HG03457 (cell line): ENCODE results near the gene DMAP1.

ENCODE experiments used
- ATAC-seq: cut with Tn5 transposase; IDR thresholded peaks from one replicate; pipeline ENCODE4 v1.9.1; 2021; ENCODE audit warnings: moderate number of reproducible peaks; ENCODE audit not compliant: unreplicated experiment

Gene DMAP1

DNA sequence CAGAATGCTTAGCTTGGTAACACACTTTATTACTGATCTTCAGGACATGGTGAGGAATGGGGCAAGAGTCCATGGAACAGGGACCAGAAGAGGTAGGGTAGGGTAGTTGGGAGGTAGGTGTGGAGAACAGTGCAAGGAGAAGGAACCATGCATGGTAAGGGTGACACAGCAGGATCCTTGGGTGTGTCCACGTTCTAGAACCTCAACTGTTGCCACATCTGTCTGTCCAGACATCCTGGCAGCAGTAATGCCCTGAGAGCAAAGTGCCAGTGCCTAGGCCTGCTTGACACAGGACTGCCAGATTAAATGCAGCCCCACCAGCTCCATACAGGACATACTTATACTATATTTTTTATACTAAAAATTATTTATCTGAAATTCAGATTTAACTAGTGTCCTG is 13.9 kb downstream of the DMAP1 start:
- ATAC-seq = no peak

DNA sequence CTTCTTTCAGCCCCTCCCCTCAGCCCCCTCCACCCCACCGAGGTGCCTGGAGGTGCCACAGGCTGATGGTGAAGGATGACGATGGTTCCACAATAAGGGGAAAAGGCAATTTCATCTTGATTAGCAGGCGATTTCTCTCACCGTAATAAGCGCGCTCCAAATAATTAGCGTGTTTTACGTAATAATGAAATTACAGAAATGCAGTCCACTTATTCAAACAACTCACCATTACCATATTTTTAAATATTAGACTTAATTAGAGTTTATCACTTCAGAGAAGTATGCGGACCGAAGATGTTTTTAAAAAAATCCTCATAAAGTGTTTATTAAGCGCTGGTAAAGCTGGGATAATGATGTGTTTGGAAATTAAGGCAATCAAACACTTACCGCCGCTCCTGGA is 14.9 kb downstream of the DMAP1 start:
- ATAC-seq = no peak

- no peak for ATAC-seq
Observed at GRCh38 chr1:44229435-44230167, 16.3 kb downstream of the DMAP1 start.

- ATAC-seq = no peak
Observed at GRCh38 chr1:44230796-44231195, 17.5 kb downstream of the DMAP1 start.

- ATAC-seq = no peak
Observed at GRCh38 chr1:44233593-44233992, 20.3 kb downstream of the DMAP1 start.

DNA sequence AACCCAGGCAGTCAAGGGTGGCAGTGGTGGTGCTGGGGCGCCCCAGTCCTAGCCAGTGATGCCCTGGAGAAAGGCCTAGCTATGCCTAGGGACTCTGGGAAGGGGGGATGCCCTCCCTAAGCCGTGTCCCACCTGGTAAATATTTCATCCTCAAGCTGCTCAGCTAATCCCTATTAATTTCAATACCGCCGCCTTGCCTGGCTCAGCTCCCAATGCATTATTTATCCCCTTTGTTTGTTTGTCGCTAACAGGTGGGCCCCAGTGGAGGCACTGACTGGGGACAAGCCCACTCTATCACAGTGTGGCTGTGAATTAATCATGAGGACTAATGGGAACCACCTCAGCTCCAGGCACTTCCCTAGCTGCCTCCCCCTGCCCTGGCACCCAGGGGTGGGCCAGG is 22.5 kb downstream of the DMAP1 start:
- no peak for ATAC-seq

- ATAC-seq = no peak
Observed at GRCh38 chr1:44236490-44237272, 23.4 kb downstream of the DMAP1 start.

GRCh38 chr1:44237721-44238457 is 24.6 kb downstream of the DMAP1 start:
- ATAC-seq = no peak

- no peak for ATAC-seq
Observed at GRCh38 chr1:44238660-44239059, 25.4 kb downstream of the DMAP1 start.

DNA sequence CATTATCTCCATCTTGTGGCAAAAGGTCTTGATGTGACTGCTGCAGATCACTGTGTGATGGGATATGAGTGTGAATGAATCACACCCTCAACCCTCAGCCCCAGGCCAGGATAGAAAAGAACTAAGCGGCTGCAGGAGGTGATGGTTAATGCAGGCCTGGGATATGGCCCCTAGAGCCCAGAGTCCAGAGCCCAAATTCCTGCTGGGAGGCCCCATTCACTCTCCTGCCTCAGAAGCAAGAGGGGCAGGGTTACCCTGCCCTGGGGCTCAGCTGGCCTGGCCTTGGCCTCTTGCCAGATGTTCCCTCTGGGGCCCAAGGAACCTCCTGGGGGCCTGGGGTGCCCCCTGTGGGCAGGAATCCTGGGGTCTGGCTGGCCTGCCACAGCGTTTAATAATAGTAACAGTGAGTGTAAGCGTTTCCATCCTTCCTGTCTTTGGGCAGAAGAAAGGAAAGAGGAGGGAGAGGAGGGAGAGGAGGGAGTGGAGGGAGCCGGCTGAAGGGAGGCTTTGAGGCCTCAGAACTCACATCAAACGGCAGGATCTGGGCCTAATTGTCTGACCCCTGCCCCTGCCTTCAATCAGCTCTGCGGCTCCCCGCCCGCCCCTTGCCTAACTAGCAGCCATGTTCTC is 26.2 kb downstream of the DMAP1 start:
- ATAC-seq = no peak

DNA sequence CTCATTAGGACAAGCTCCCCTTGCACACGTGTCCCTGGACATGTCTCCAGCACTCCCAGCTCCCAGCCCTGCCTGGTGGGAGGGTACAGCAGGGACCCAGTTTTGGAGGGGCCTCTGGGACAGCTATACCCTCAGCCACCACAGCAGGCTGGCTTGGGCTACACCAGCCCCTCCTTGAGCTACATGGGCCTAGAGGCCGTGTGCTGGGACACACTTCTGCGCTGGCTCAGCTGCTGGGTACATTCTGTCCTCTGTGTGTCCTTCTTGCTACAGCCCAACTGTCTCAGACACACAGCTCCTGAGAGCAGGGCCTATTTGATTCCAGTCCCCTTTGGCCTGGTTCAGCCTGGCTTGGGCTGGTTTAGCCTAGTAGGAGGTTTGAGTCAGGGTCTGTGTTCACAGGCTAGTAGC is 26.7 kb downstream of the DMAP1 start:
- no peak for ATAC-seq

GRCh38 chr1:44240802-44241671 is 27.8 kb downstream of the DMAP1 start:
- ATAC-seq = no peak

GRCh38 chr1:44242746-44243145 is 29.5 kb downstream of the DMAP1 start:
- no peak for ATAC-seq

- no peak for ATAC-seq
Observed at GRCh38 chr1:44243782-44244495, 30.7 kb downstream of the DMAP1 start.

DNA sequence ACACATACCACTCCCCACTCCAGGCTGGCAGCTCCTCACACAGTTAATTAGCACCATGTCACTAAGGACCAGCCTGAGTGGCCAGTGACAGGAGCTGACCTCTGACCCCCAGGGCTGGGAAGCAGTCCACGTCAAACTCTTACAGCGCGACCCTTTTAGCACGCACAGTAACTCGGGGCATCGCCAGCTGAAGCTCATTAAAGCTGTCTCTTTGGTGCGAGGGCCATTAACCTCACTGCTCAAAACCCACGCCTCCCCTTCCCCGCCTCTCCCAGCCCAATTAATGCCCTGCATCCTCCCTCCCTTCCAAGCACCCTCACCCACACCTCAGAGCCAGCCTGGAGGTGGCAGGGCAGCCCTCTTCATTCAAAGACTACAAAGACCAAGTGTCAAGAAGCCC is 31.7 kb downstream of the DMAP1 start:
- no peak for ATAC-seq

DNA sequence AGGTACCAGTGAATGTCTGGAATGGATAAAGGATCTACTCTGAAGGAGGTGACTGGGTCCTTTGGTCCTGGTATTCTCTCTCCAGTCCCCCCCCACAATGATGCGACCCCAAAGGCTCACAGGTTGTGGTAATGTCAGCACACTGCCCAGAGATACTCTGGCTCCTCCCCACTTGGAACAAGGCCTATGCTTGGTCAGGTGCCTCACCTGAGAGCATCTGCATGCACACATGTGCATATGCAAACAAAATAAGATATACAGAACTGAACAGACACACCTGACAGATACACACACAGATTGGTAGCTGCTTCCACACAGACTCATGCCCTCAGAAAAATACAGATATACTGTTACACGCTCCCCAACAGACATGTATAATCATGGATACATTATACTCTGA is 33.5 kb downstream of the DMAP1 start:
- no peak for ATAC-seq

GRCh38 chr1:44249543-44249942 is 36.3 kb downstream of the DMAP1 start:
- ATAC-seq = no peak

DNA sequence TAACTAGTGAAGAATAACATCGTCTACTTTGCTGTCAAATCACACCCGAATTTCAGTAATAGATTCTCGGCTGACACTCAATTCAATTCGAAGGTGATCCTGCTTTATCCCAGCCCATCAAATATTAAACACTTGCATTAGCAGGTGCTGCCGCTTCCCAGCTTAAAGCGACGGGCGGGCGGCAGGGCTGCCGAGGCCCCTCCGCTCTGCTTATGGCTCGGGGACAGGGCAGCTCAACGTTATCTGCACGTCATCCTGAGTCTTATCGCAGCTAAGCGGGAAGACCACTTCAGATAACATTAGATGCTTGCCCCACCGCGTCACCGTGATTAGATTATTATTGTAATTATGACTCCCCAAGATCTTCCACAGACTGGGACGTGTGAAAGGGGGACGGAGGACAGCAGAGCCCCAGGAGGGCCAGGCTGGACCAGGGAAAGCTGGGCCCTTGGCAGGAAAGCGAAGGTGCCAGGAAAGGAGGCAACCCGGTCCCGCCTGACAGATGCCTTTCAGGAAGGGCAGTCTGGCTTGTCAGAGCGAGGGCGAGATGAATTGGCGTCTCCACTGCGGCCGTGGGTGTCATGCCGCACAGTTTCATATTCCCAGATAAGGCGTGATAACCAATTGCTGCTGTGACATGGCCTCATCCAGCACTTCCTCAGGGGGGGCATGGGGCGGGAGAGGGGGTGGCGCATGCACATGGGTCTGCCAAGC is 37.0 kb downstream of the DMAP1 start:
- ATAC-seq = no peak

DNA sequence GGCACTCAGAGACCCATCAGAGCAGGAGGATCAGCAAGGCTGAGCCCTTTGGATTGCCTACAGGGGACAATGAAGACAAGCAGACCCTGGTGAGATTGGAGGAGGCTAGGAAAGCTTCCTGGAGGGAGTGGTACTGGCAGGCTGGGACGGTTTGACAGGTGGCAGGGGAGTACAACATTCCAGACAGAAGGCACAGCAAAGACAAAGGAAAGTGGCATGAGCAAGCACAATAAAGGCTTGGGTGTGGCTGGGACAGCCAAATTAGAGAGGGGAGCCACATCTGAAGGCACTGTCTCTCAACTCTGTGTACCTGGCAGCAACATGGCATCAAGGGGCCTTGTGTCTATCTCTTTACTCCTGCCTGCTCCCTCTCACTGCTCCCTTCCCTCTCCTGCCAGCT is 38.2 kb downstream of the DMAP1 start:
- ATAC-seq = no peak
